Psoas muscle (tissue), 8 donors: ENCODE data around the gene MYO5A. TPM values are rescaled to one million over a fixed set of nuclear protein-coding genes. Genes with fewer than 3 reads are reported as not detected.

Experiments used
- ATAC-seq, 4 donors: fragments of 200-7000 bp; cut with Tn5 transposase; one replicate each; pipeline ENCODE4 v1.9.1; 2020; ENCODE audit warnings: moderate library complexity in 3 of 4, mild to moderate bottlenecking in 2 of 4
- DNase-seq, 2 donors: peaks; one replicate each; pipeline ENCODE4 v3.0.0-alpha.2; 2020
- H3K27ac ChIP-seq: fragments of 200-600 bp; one replicate; pipeline ENCODE4 v1.8.0; 2022
- H3K27me3 ChIP-seq, 3 donors: fragments of 200-600 bp in 1 of 3; one replicate each; pipeline versions ENCODE4 v1.6.1 to v1.8.0; 2013 to 2022; ENCODE audit warnings: low read length in 2 of 3, mild to moderate bottlenecking in 2 of 3, moderate library complexity in 1 of 3; ENCODE audit not compliant: insufficient read depth in 3 of 3
- H3K36me3 ChIP-seq, 2 donors: fragments of 200-600 bp in 1 of 2; one replicate each; pipeline versions ENCODE4 v1.6.1 to v1.8.0; 2013 to 2022; ENCODE audit warnings: low read depth in 1 of 2, mild to moderate bottlenecking in 1 of 2, moderate library complexity in 1 of 2; ENCODE audit not compliant: insufficient read depth in 1 of 2
- H3K4me1 ChIP-seq: fragments of 200-600 bp; one replicate; pipeline ENCODE4 v1.8.0; 2022
- H3K4me3 ChIP-seq: fragments of 200-600 bp; one replicate; pipeline ENCODE4 v1.8.0; 2022; ENCODE audit warnings: mild to moderate bottlenecking
- H3K9me3 ChIP-seq: fragments of 200-600 bp; one replicate; pipeline ENCODE4 v1.8.0; 2022
- CTCF ChIP-seq: fragments of 200-600 bp; IDR thresholded peaks from one replicate; pipeline ENCODE4 v1.8.0; 2022; ENCODE audit warnings: antibody characterized with exemption
- WGBS, 3 donors: extraction: QIAGEN DNeasy Blood & Tissue Kit; methylation state at CpG; one replicate each; pipeline versions ENCODE4 v1.1.6 to v1.1.7; 2013; 5-methylcytosine and 5-hydroxymethylcytosine counted together
- intact Hi-C, 2 donors: fragments of 100-400 bp; cut with DNase I; formaldehyde crosslinking; loops; one replicate each; pipeline versions ENCODE4 v1.11.0 to v1.14.2; 2022
- polyA plus RNA-seq, 3 donors: library from polyadenylated mRNA; stranded (reverse); fragments of 200-250 nt; gene quantifications; one replicate each; pipeline ENCODE4 v1.2.3, GENCODE V29; 2013
- total RNA-seq, 4 donors: library from RNA; stranded (reverse); fragmentation: NEBNext Ultra II Directional in 2 of 4; extraction: Animal tissue kit (Norgen Biotek cat#: 25700) in 2 of 4; gene quantifications; one replicate each; pipeline versions ENCODE4 v1.2.1 to v1.2.4, GENCODE V29; 2021 to 2023
- donor health status: healthy with polysubstance abuse.
- donor health status: DM: no; HTN: no; CAD: no; lungs with moderate emphysema.
- donor health status: Bipolar disorder and iron deficiency.
- donor health status: healthy.
- donor health status: DM: yes; HTN: yes; CAD: no.
- donor health status: DM: no; HTN: no; CAD: no.
- donor health status: DM: no; HTN: no; CAD: no.
- donor health status: DM: yes; HTN: yes; CAD: no.

Gene MYO5A
- total and polyA plus RNA-seq, 7 donors = 3.6 to 9.9 (median 6.3) TPM

GRCh38 chr15:52383100-52383588, 145.5 kb downstream of the MYO5A start:
- Histone ChIP-seq H3K36me3 (peaks cover 2 to 49% of the 10 kb centered on the region in 2 donors), H3K4me1 (peaks cover 7% of the 10 kb centered on the region), H3K27me3 (no peaks in the 10 kb centered on the region), H3K4me3 (no peak overlapping the region), H3K27ac (no peak overlapping the region), H3K9me3 (no peaks in the 10 kb centered on the region)
- WGBS, 3 donors = 92 to 94% (median 94%) methylated on average over 2 of the region's 2 CpGs
- no peak for TF ChIP-seq CTCF
- ATAC-seq (no peak), DNase-seq (no peak)
- intact Hi-C loops = no loop called here

- intact Hi-C loops = no loop called here
- Histone ChIP-seq H3K27ac (no peak overlapping the region), H3K9me3 (no peaks in the 10 kb centered on the region), H3K27me3 (no peaks in the 10 kb centered on the region), H3K4me1 (peaks cover 7% of the 10 kb centered on the region), H3K36me3 (peaks cover 2 to 48% of the 10 kb centered on the region in 2 donors), H3K4me3 (no peak overlapping the region)
- WGBS, 3 donors = 96 to 100% (median 98%) methylated on average over 1 of the region's 1 CpG
- DNase-seq (no peak), ATAC-seq (no peak)
- no peak for TF ChIP-seq CTCF
Observed at GRCh38 chr15:52382647-52383046, 146.0 kb downstream of the MYO5A start.

GRCh38 chr15:52379395-52380106, 149.1 kb downstream of the MYO5A start:
- Histone ChIP-seq H3K4me1 (no peaks in the 10 kb centered on the region), H3K9me3 (no peaks in the 10 kb centered on the region), H3K27ac (no peak overlapping the region), H3K27me3 (no peaks in the 10 kb centered on the region), H3K4me3 (no peak overlapping the region), H3K36me3 (peaks cover under 1 to 75% of the 10 kb centered on the region in 2 donors)
- DNase-seq (no peak), ATAC-seq (peak in 2 of 4 donors; percentile 28 to 35)
- TF ChIP-seq CTCF = no peak
- intact Hi-C loops = no loop called here
- 49 to 68% (median 51%) methylated on average over 14 of the region's 14 CpGs for WGBS, 3 donors

- ATAC-seq (no peak), DNase-seq (no peak)
- Histone ChIP-seq H3K36me3 (peaks cover 3 to 76% of the 10 kb centered on the region in 2 donors), H3K9me3 (no peaks in the 10 kb centered on the region), H3K4me1 (no peaks in the 10 kb centered on the region), H3K4me3 (no peak overlapping the region), H3K27ac (no peak overlapping the region), H3K27me3 (no peaks in the 10 kb centered on the region)
- intact Hi-C loops = no loop called here
- no peak for TF ChIP-seq CTCF
- WGBS, 3 donors = 84 to 98% (median 97%) methylated on average over 6 of the region's 6 CpGs
Observed at GRCh38 chr15:52378746-52379394, 149.8 kb downstream of the MYO5A start.
